ENCODE measurements around the gene SH3D21.

- no peak for TF ChIP-seq POLR2A (IDR thresholded peaks at IDR 0.05; ENCODE audit: extremely low read depth, insufficient read length)
- TF ChIP-seq CTCF (IDR thresholded peaks at IDR 0.05; ENCODE audit: low read depth, low read length) = no peak
Measured at GRCh38 chr1:36274201-36274600, 32.0 kb upstream of the SH3D21 start.

All from NB4 (cell line).